Right atrium auricular region (tissue), 2 donors: Measurements from ENCODE around the gene ZNF668. TPM values are rescaled to one million over a fixed set of nuclear protein-coding genes. Genes with fewer than 3 reads are reported as not detected.

Experiments used
- DNase-seq: peaks from one replicate; pipeline ENCODE4 v3.0.0-alpha.2; 2019; ENCODE audit warnings: low spot score
- H3K27ac ChIP-seq, 2 donors: fragments of 200-600 bp; sonication (generic); 1 replicate in 1 of 2; 2 replicates in 1 of 2; pipeline ENCODE4 v1.5.1; 2016 to 2019
- H3K27me3 ChIP-seq, 2 donors: fragments of 200-600 bp; sonication (generic); one replicate each; pipeline versions ENCODE4 v1.5.1 to v1.6.0; 2017 to 2019
- H3K36me3 ChIP-seq: fragments of 200-600 bp; sonication (generic); one replicate; pipeline ENCODE4 v1.5.1; 2016
- H3K4me1 ChIP-seq, 2 donors: fragments of 200-600 bp; sonication (generic); one replicate each; pipeline versions ENCODE4 v1.5.1 to v1.6.0; 2017 to 2019
- H3K4me3 ChIP-seq, 2 donors: fragments of 200-600 bp; sonication (generic); 1 replicate in 1 of 2; 2 replicates in 1 of 2; pipeline ENCODE4 v1.5.1; 2017 to 2019; ENCODE audit warnings: mild to moderate bottlenecking in 1 of 2, moderate library complexity in 1 of 2
- H3K9me3 ChIP-seq, 2 donors: fragments of 200-600 bp; sonication (generic); one replicate each; pipeline ENCODE4 v1.5.1; 2019
- CTCF ChIP-seq, 2 donors: fragments of 200-600 bp; sonication (generic); IDR thresholded peaks; one replicate each; pipeline ENCODE4 v1.5.1; 2019; ENCODE audit warnings: antibody characterized with exemption in 2 of 2
- total RNA-seq, 2 donors: library from RNA; depleted of rRNA; stranded (reverse); fragments of >200 nt; gene quantifications; one replicate each; pipeline ENCODE4 v1.1.0, GENCODE V29; 2016

The ZNF668 gene
- total RNA-seq, 2 donors from 2014 or later: 7.4 to 9.2 TPM

- H3K36me3 ChIP-seq: peaks cover 57% of the 10 kb centered on the region
- no peak for TF ChIP-seq CTCF (IDR thresholded peaks at IDR 0.05)
- DNase-seq: no peak
- H3K27me3 ChIP-seq: no peaks in the 10 kb centered on the region
- H3K4me1 ChIP-seq: peaks cover 0 to 7% of the 10 kb centered on the region in 2 donors
- no peak overlapping the region for H3K27ac ChIP-seq
- no peak overlapping the region for H3K4me3 ChIP-seq
- no peaks in the 10 kb centered on the region for H3K9me3 ChIP-seq
These were observed 9.0 kb upstream of the ZNF668 start for GRCh38 chr16:31083081-31083480.

- Histone ChIP-seq H3K4me3 (no peak overlapping the region), H3K9me3 (no peaks in the 10 kb centered on the region), H3K27me3 (no peaks in the 10 kb centered on the region), H3K27ac (no peak overlapping the region), H3K4me1 (peaks cover 0 to 7% of the 10 kb centered on the region in 2 donors), H3K36me3 (peaks cover 63% of the 10 kb centered on the region)
- no peak for TF ChIP-seq CTCF (IDR thresholded peaks at IDR 0.05)
- DNase-seq: no peak
These were observed 8.5 kb upstream of the ZNF668 start for GRCh38 chr16:31082368-31083045.

- no peak for TF ChIP-seq CTCF (IDR thresholded peaks at IDR 0.05)
- no peaks in the 10 kb centered on the region for H3K9me3 ChIP-seq
- H3K27ac ChIP-seq: no peak overlapping the region
- peaks cover 71% of the 10 kb centered on the region for H3K36me3 ChIP-seq
- H3K27me3 ChIP-seq: no peaks in the 10 kb centered on the region
- peaks cover 0 to 7% of the 10 kb centered on the region in 2 donors for H3K4me1 ChIP-seq
- H3K4me3 ChIP-seq: no peak overlapping the region
- no peak for DNase-seq
These were observed 7.7 kb upstream of the ZNF668 start for GRCh38 chr16:31081428-31082351.

GRCh38 chr16:31080756-31081419 lies 6.8 kb upstream of the ZNF668 start:
- H3K36me3 ChIP-seq: peaks cover 75% of the 10 kb centered on the region
- no peaks in the 10 kb centered on the region for H3K9me3 ChIP-seq
- DNase-seq: no peak
- H3K27ac ChIP-seq: no peak overlapping the region
- peaks cover 0 to 7% of the 10 kb centered on the region in 2 donors for H3K4me1 ChIP-seq
- no peak overlapping the region for H3K4me3 ChIP-seq
- H3K27me3 ChIP-seq: no peaks in the 10 kb centered on the region
- TF ChIP-seq CTCF (IDR thresholded peaks at IDR 0.05): no peak

DNA sequence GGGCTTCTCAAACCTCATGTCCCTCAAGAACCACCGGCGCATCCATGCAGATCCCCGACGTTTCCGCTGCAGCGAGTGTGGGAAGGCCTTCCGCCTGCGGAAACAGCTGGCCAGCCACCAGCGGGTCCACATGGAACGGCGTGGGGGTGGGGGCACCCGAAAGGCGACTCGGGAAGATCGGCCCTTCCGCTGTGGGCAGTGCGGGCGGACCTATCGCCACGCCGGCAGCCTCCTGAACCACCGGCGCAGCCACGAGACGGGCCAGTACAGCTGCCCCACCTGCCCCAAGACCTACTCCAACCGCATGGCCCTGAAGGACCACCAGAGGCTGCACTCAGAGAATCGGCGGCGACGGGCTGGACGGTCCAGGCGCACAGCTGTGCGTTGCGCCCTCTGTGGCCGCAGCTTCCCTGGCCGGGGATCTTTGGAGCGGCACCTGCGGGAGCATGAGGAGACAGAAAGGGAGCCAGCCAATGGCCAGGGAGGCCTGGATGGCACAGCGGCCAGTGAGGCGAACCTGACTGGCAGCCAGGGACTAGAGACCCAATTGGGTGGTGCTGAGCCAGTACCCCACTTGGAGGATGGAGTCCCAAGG lies 6.1 kb upstream of the ZNF668 start:
- no peak for TF ChIP-seq CTCF (IDR thresholded peaks at IDR 0.05)
- no peak for DNase-seq
- peaks cover 0 to 13% of the 10 kb centered on the region in 2 donors for H3K4me1 ChIP-seq
- no peaks in the 10 kb centered on the region for H3K27me3 ChIP-seq
- peaks cover 75% of the 10 kb centered on the region for H3K36me3 ChIP-seq
- H3K27ac ChIP-seq: no peak overlapping the region
- H3K9me3 ChIP-seq: no peaks in the 10 kb centered on the region
- H3K4me3 ChIP-seq: no peak overlapping the region
